Epithelial cell of umbilical artery (primary cell): ENCODE results near the gene SOX12. TPM values are rescaled to one million over a fixed set of nuclear protein-coding genes. Genes with fewer than 3 reads are reported as not detected.

Source experiments
- total RNA-seq: library from RNA; depleted of rRNA; stranded (reverse); fragments of >200 nt; gene quantifications from 2 replicates; pipeline ENCODE4 v1.2.3, GENCODE V29; 2014

The SOX12 gene
- total RNA-seq = 3.6 and 6.2 TPM in 2 replicates

DNA sequence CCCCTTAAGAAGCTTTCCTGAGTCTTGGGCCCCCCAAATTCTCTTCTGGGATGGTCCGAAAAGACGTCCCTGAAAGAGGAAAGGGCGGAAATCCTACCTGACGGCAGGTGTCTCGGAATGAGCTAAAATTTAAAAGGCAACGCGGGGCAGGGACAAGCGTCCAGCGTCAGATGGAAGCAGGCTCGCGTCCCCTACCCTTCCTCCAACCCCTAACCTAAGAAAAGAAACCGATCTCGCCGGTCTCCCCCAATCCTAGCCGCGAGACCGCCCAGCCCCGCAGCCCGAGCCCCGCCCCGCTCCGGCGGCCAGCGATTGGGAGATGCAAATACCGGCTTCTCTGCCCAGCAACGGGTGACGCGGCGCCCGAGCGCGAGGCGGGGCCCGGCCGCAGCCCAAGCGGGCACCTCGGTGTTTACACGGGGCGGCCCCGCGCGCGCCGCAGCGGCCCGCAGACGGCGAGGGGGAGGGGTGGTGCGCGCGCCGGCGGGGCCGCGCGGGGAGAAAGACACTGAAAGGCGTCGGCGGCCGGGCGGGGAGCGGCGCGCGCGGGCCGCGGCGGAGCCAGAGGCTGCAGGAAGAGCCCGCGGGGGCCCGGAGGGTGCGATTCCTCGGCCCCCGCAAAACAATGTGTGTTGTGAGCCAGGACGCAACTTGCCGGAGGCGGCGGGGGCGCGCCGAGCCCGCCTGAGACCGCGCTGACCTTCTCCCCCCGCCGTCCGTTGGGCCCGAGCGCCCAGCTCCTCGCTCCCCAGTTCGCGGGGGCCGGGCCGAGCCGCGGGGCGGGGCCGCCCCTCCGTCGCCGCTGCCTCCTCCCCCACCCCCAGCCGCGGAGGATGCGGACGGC is at the start of gene SOX12:
TSS of gene SOX12 (plus strand) at position 508 of the 844 bp plus-strand sequence. CDS start 373 bp downstream, outside the sequence.

DNA sequence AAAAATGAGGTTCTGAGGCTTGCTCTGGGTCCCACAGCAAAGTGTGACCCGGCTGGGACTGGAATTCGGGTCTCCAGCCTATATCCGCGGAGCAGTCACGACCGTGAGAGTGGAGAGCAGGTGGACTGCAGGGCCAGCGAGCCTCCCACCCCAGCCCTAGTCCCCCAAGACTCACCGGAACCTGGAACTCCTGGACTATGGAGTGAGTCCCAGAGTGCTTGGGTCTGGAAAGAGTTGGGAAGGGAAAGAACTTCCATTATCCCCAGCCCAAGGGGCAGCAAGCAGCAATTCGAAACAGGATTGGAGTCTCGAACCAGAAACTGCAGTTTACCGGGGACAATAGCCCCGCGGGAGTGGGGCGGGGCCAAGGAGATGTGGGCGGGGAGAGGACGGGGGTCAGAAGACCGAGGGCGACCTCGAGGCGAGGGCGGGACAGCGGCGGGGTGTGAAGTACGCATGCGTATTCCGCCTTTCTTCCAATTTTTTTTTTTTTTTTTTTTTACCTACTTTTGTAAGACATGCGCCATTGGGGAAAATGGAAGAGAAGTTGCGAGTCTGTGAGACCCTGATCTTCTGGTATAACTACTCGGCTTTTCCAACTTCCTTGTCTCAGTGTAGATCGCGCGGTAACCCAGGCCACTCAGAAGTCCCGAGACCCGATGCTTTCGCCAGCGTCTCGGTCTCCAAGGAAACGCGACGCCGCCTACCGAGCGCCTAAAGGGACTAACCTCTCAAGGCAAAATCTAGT is 35.1 kb upstream of the SOX12 start, which contains the start of gene C20orf96:
TSS of gene C20orf96 (minus strand) at position 667 of the 748 bp plus-strand sequence. CDS start at position 527, 140 bp downstream.

DNA sequence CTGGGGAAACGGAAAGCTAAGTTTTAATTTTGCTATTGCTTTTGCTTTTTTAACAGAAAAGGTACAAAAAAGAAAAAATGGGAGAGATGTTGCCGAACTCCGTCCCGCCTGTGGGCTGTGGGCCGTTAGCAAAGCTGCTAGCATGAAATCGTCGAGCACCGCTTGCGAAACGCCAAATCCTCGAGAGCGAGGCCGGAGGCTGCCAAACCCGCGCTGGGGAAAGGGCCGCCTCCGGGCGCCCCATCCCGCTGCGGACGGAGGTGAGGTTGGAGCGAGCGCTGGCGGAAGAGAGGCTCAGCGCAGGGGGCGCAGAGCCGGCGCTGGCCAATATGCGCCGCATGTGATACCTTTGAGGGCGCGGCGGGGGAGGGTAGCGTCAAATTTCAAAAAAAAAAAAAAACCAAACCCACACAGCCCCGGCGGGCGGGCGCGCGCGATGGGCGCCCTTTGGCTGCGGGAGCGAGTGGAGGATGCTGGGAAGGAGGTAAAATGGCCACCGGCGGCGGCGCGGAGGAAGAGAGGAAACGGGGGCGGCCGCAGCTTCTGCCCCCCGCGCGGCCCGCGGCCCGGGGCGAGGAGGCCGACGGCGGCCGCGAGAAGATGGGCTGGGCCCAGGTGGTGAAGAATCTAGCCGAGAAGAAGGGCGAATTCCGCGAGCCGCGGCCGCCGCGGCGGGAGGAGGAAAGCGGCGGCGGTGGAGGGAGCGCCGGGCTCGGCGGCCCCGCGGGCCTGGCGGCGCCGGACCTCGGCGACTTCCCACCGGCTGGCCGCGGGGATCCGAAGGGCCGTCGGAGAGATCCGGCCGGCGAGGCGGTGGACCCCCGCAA is 28.0 kb upstream of the SOX12 start, which contains the start of gene ZCCHC3:
TSS of gene ZCCHC3 (plus strand) at position 473 of the 827 bp plus-strand sequence. CDS start at position 490, 17 bp downstream.

DNA sequence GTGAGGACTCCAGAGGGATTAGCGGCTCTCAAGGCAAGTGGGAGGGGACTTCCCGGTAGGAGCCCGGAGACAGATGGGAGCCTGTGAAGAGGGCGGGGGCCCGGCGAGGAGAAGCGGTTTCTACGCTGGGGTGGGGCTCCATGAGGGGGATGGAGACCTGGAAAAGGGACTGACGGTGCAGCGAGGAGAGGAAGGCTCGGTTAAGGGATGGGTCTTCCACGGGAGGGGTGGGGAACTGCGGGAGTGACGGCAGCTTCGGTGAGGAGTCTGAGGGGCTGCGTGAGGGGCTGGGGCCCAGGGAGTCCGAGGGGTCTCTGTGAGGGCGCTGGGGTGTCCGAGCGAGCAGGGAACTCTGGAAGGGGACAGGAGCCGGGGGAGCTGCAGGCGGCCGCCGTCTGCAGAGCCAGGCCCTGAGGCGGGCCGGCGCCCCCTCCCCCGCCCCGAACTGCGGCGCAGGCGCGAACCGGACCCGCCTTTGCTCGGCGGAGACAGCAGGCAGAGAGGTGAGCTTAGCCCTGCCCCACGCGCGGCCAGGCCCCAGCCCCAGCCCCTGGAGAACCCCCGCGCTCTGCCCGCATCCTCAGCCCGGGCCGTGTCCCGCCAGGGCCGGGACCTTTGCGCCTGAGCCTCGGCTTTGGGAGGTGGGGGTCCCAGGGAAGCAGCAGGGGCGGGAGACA is 21.4 kb downstream of the SOX12 start, which contains the start of gene NRSN2:
TSS of gene NRSN2 (plus strand) at position 472 of the 677 bp plus-strand sequence. CDS start 2,533 bp downstream, outside the sequence.

Other genes starting within 250 kb of the SOX12 start
- gene DEFB125, start 237.9 kb upstream of the SOX12 start, total RNA-seq = not detected in 2 replicates
- not detected in 2 replicates for gene DEFB126, start 183.0 kb upstream of the SOX12 start, total RNA-seq
- not detected in 2 replicates for gene DEFB127, start 168.1 kb upstream of the SOX12 start, total RNA-seq
- not detected in 2 replicates for gene DEFB128, start 135.8 kb upstream of the SOX12 start, total RNA-seq
- gene DEFB129, start 98.3 kb upstream of the SOX12 start, total RNA-seq = not detected in 2 replicates
- gene DEFB132, start 67.8 kb upstream of the SOX12 start, total RNA-seq = not detected in 2 replicates
- 1.6 and 4.7 TPM in 2 replicates for gene C20orf96, start 34.8 kb upstream of the SOX12 start, total RNA-seq
- gene ZCCHC3, start 28.0 kb upstream of the SOX12 start, total RNA-seq = 19.5 and 39.2 TPM in 2 replicates
- gene NRSN2, start 21.6 kb downstream of the SOX12 start, total RNA-seq = 8.8 and 29.2 TPM in 2 replicates
- 59.8 and 61.4 TPM in 2 replicates for gene TRIB3, start 55.2 kb downstream of the SOX12 start, total RNA-seq
- gene RBCK1, start 82.7 kb downstream of the SOX12 start, total RNA-seq = 52.0 and 91.2 TPM in 2 replicates
- 18.7 and 21.4 TPM in 2 replicates for gene TBC1D20, start 137.0 kb downstream of the SOX12 start, total RNA-seq
- gene CSNK2A1, start 218.2 kb downstream of the SOX12 start, total RNA-seq = 95.5 and 149 TPM in 2 replicates